Muscle of leg (tissue), 11 donors: ENCODE data around the gene CD177. TPM values are rescaled to one million over a fixed set of nuclear protein-coding genes. Genes with fewer than 3 reads are reported as not detected.
"Not testable (repeated sequence)": the region's sequence is repeated elsewhere in the genome, so short reads cannot be mapped to it uniquely, and the experiment has no call there.

Experiments
- DNase-seq: peaks from one replicate; pipeline ENCODE4 v3.0.0; 2013
- H3K27ac ChIP-seq: one replicate; pipeline ENCODE4 v1.5.1; 2013; ENCODE audit warnings: mild to moderate bottlenecking, low read length, control low read depth
- H3K27me3 ChIP-seq: one replicate; pipeline ENCODE4 v1.6.1; 2013; ENCODE audit warnings: low read length; ENCODE audit not compliant: control insufficient read depth, insufficient read depth
- H3K36me3 ChIP-seq: one replicate; pipeline ENCODE4 v1.6.1; 2013; ENCODE audit warnings: low read length; ENCODE audit not compliant: control insufficient read depth, insufficient read depth
- H3K4me1 ChIP-seq: one replicate; pipeline ENCODE4 v1.6.1; 2013; ENCODE audit warnings: low read length; ENCODE audit not compliant: control insufficient read depth, insufficient read depth
- H3K4me3 ChIP-seq: one replicate; pipeline ENCODE4 v1.5.1; 2013; ENCODE audit warnings: low read length, control low read depth
- H3K9me3 ChIP-seq: replicated peaks from 2 replicates; pipeline ENCODE4 v1.6.1; 2013; ENCODE audit warnings: low read depth, low read length; ENCODE audit not compliant: control insufficient read depth
- WGBS: methylation state at CpG from one replicate; pipeline ENCODE4 v1.1.5; 2013; ENCODE audit warnings: missing lambda C conversion rate; ENCODE audit not compliant: insufficient coverage; 5-methylcytosine and 5-hydroxymethylcytosine counted together
- polyA plus RNA-seq, 8 donors: library from polyadenylated mRNA; unstranded; fragments of 120-200 nt; gene quantifications; one replicate each; pipeline versions ENCODE4 v1.2.1 to v1.2.3, GENCODE V29; 2013; ENCODE audit warnings: inconsistent platforms in 1 of 8, low replicate concordance in 1 of 8; ENCODE audit not compliant: insufficient read length in 8 of 8, insufficient read depth in 1 of 8
- total RNA-seq: library from RNA; stranded (reverse); fragments of 120-200 nt; gene quantifications from one replicate; pipeline ENCODE4 v1.2.4, GENCODE V29; 2013

Gene CD177
- total and polyA plus RNA-seq, 9 donors, result 0.09 to 0.43 (median 0.31) TPM

- DNase-seq, H3K4me1 ChIP-seq, H3K4me3 ChIP-seq, H3K9me3 ChIP-seq, H3K27me3 ChIP-seq, H3K36me3 ChIP-seq, H3K27ac ChIP-seq: not testable (repeated sequence)
- no CpG with 5 or more reads among the region's 3 CpGs for WGBS
Measured at GRCh38 chr19:43377624-43378023, 24.1 kb downstream of the CD177 start.

GRCh38 chr19:43380008-43380407 lies 26.5 kb downstream of the CD177 start:
- no peak overlapping the region for H3K4me3 ChIP-seq
- no peaks in the 10 kb centered on the region for H3K27me3 ChIP-seq
- WGBS, result 53% methylated on average over 11 of the region's 14 CpGs
- H3K9me3 ChIP-seq, result no peaks in the 10 kb centered on the region
- H3K4me1 ChIP-seq, result no peaks in the 10 kb centered on the region
- DNase-seq, result no peak
- H3K36me3 ChIP-seq, result no peaks in the 10 kb centered on the region
- H3K27ac ChIP-seq, result no peak overlapping the region

- H3K4me3 ChIP-seq, result no peak overlapping the region
- H3K9me3 ChIP-seq, result no peaks in the 10 kb centered on the region
- no peak overlapping the region for H3K27ac ChIP-seq
- no peak for DNase-seq
- H3K4me1 ChIP-seq, result no peaks in the 10 kb centered on the region
- WGBS, result 73% methylated on average over 4 of the region's 4 CpGs
- H3K36me3 ChIP-seq, result no peaks in the 10 kb centered on the region
- no peaks in the 10 kb centered on the region for H3K27me3 ChIP-seq
Measured at GRCh38 chr19:43380771-43381386, 27.4 kb downstream of the CD177 start.

GRCh38 chr19:43382586-43383216 lies 29.2 kb downstream of the CD177 start:
- H3K4me3 ChIP-seq, H3K4me1 ChIP-seq, DNase-seq, H3K27me3 ChIP-seq, H3K36me3 ChIP-seq, H3K9me3 ChIP-seq, H3K27ac ChIP-seq: not testable (repeated sequence)
- no CpG with 5 or more reads among the region's 12 CpGs for WGBS

- H3K4me3 ChIP-seq, H3K27ac ChIP-seq, H3K36me3 ChIP-seq, H3K9me3 ChIP-seq, H3K4me1 ChIP-seq, DNase-seq, H3K27me3 ChIP-seq: not testable (repeated sequence)
- WGBS, result 86% methylated on average over 5 of the region's 7 CpGs
Measured at GRCh38 chr19:43383254-43383653, 29.8 kb downstream of the CD177 start.

GRCh38 chr19:43383759-43384158 lies 30.3 kb downstream of the CD177 start:
- H3K27ac ChIP-seq, H3K27me3 ChIP-seq, H3K4me1 ChIP-seq, H3K9me3 ChIP-seq, DNase-seq, H3K36me3 ChIP-seq, H3K4me3 ChIP-seq: not testable (repeated sequence)
- WGBS, result no CpG with 5 or more reads among the region's 3 CpGs

GRCh38 chr19:43390903-43391551 lies 37.5 kb downstream of the CD177 start:
- not testable (repeated sequence) for H3K27me3 ChIP-seq, H3K36me3 ChIP-seq, DNase-seq, H3K4me1 ChIP-seq, H3K27ac ChIP-seq, H3K9me3 ChIP-seq, H3K4me3 ChIP-seq
- no CpG with 5 or more reads among the region's 11 CpGs for WGBS

- not testable (repeated sequence) for H3K27me3 ChIP-seq, H3K36me3 ChIP-seq, H3K27ac ChIP-seq, H3K4me1 ChIP-seq, H3K9me3 ChIP-seq, H3K4me3 ChIP-seq, DNase-seq
- 78% methylated on average over 2 of the region's 6 CpGs for WGBS
Measured at GRCh38 chr19:43391552-43391935, 38.1 kb downstream of the CD177 start.

GRCh38 chr19:43393501-43393900 lies 40.0 kb downstream of the CD177 start:
- DNase-seq, H3K9me3 ChIP-seq, H3K36me3 ChIP-seq, H3K4me1 ChIP-seq, H3K4me3 ChIP-seq, H3K27ac ChIP-seq, H3K27me3 ChIP-seq: not testable (repeated sequence)
- WGBS, result no CpG with 5 or more reads among the region's 3 CpGs

GRCh38 chr19:43395561-43395960 lies 42.1 kb downstream of the CD177 start:
- 81% methylated on average over 4 of the region's 6 CpGs for WGBS
- no peaks in the 10 kb centered on the region for H3K36me3 ChIP-seq

More at GRCh38 chr19:43395561-43395960, 42.1 kb downstream of the CD177 start:
- Histone ChIP-seq H3K27ac (no peak overlapping the region), H3K9me3 (no peaks in the 10 kb centered on the region), H3K27me3 (no peaks in the 10 kb centered on the region), H3K4me3 (no peak overlapping the region), H3K4me1 (no peaks in the 10 kb centered on the region)
- DNase-seq, result no peak
